Duodenal mucosa (tissue), 2 donors: ENCODE results near the gene TMEM254.

ENCODE experiments used
- H3K27ac ChIP-seq: one replicate; pipeline ENCODE4 v1.7.0; 2013; ENCODE audit warnings: low read depth, low read length
- H3K27me3 ChIP-seq, 2 donors: one replicate each; pipeline ENCODE4 v1.7.0; 2013; ENCODE audit warnings: low read length in 2 of 2, control low read depth in 1 of 2; ENCODE audit not compliant: insufficient read depth in 2 of 2, control insufficient read depth in 1 of 2
- H3K36me3 ChIP-seq, 2 donors: one replicate each; pipeline ENCODE4 v1.7.0; 2013; ENCODE audit warnings: low read length in 2 of 2, control low read depth in 1 of 2; ENCODE audit not compliant: insufficient read depth in 2 of 2, control insufficient read depth in 1 of 2
- H3K4me1 ChIP-seq, 2 donors: one replicate each; pipeline ENCODE4 v1.7.0; 2013; ENCODE audit warnings: low read length in 2 of 2, control low read depth in 1 of 2; ENCODE audit not compliant: insufficient read depth in 2 of 2, control insufficient read depth in 1 of 2
- H3K4me3 ChIP-seq, 2 donors: one replicate each; pipeline ENCODE4 v1.7.0; 2013; ENCODE audit warnings: low read length in 2 of 2, low read depth in 1 of 2
- H3K9ac ChIP-seq, 2 donors: one replicate each; pipeline ENCODE4 v1.7.0; 2013; ENCODE audit warnings: low read length in 2 of 2, low read depth in 1 of 2
- H3K9me3 ChIP-seq, 2 donors: one replicate each; pipeline ENCODE4 v1.7.0; 2013; ENCODE audit warnings: low read length in 2 of 2, control low read depth in 1 of 2; ENCODE audit not compliant: control insufficient read depth in 1 of 2

The TMEM254 gene

DNA sequence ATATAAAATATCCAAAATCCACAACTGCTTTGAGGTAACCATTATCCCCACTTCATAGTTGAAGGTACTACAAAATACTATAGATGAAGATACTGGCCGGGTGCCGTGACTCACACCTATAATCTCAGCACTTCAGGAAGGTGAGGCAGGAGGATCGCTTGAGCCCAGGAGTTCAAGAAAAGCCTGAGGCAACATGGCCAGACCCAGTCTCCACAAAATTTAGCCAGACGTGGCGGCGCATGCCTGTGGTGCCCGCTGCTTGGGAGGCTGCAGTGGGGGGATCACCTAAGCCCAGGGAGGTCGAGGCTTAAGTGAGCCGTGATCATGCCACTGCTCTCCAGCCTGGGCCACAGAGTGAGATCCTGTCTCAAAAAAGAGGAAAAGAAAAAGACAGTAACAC is 21.7 kb downstream of the TMEM254 start:
- Histone ChIP-seq H3K4me1 (peaks cover 0 to 9% of the 10 kb centered on the region in 2 donors), H3K36me3 (no peaks in the 10 kb centered on the region), H3K27ac (no peak overlapping the region), H3K27me3 (no peaks in the 10 kb centered on the region), H3K9me3 (no peaks in the 10 kb centered on the region), H3K9ac (no peak overlapping the region), H3K4me3 (no peak overlapping the region)

DNA sequence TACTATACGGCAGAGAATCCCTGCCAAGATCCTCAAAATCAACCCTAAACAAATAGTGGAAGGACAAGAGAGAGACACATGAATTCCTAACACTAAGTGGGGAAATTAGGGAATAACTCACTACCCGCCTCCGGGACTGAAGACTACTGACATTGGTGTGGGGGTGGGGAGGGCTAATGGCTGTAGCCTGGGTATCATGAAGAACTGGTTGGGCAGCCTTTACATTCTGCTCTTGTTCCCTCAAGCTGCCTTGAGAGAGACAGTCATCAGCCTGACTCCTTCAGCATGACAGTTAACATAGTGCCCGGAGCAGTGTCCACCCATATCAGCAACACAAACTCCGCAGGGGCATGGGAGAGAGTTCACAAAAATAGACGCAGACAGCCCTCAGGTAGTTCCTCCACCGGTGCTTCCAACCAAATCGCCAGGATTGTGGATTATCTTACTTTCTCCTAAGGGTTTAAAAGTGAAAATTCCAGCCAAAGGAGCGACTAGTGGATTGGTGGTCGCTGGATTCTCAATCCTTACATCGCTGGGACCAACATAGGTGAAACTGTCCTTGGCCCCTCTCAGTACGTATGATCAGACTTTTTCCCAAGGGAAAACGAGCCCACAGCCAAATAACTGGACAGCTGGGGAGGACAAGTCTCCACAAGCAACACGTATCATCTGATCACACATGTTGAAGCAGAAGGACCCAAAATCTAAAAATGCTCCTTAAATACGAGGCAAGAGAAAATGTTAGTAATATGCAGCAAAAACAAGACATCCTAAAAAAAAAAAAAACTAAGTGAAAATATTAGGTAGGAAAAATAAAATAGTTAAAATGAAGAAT is 22.6 kb downstream of the TMEM254 start:
- Histone ChIP-seq H3K27me3 (no peaks in the 10 kb centered on the region), H3K4me3 (no peak overlapping the region), H3K9ac (no peak overlapping the region), H3K9me3 (no peaks in the 10 kb centered on the region), H3K36me3 (no peaks in the 10 kb centered on the region), H3K4me1 (peaks cover 0 to 9% of the 10 kb centered on the region in 2 donors), H3K27ac (no peak overlapping the region)

DNA sequence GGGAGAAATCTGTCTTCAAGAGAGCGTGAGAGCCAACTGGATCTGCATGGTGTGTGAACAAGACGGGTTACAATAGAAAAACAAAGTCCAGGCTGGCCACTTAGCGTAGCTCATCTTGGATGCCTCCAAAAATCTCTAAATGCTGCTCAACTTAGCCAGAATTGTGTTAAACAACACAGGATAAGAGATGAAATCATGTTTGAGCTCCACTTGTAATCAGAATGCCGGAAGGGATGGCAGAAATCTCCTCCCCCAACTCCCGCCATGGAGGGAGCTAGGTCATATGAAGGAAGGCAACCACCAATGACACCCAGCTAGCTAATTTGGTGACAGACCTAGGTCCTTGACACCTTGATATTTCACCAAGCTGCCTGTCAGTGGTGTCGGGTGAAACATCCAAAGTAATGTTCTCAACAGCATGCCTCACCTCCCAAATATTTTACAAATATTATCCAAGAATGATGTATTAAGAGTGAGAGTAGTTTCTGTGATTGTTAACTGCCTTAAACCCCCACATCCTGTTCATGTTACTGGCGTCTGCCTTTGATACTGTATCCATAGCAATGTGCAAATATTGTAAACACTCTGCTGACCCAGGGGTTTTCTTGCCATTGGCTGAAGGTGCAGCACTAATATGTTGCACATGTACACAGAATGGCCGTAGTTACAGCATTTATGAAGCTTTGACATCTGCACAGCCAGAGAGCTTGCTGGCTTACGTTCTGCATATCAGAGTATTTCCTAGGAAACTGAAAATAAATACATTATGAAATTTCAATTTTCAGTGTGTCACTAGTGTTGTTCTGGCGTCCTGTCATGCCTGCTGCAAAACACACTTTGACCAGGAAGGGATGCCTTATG is 25.8 kb downstream of the TMEM254 start:
- H3K27ac ChIP-seq: no peak overlapping the region

DNA sequence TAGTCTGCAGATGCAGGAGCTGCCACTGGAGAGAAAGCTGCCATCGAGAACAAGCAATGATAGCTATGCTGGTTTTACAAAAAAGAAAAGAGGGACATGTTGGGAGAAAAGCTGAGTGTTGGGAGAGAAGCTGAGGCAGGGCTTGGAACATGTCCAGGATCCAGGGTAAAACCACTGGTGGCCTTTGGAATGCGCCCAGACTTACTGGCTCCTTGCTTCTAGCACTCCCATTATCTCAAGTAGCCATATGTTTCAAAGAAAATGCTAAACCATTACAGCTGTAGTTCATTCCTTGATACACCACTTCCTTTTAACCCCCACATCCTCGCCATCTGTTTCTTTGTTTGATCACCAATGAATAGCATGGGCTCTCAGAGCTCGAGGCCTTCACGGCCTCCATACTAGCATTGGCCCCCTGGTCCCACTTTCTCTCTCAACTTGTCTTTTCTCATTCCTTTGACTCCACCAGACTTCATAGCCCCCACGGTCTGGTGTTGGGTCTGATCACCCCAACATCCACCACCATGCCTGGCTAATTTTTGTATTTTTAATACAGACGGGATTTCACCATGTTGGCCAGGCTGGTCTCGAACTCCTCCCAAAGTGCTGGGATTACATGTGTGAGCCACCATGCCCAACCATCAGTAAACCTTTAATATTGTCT is 30.2 kb downstream of the TMEM254 start:
- Histone ChIP-seq H3K4me1 (peaks cover 0 to 9% of the 10 kb centered on the region in 2 donors), H3K36me3 (no peaks in the 10 kb centered on the region), H3K27me3 (no peaks in the 10 kb centered on the region), H3K9ac (no peak overlapping the region), H3K4me3 (no peak overlapping the region), H3K27ac (no peak overlapping the region), H3K9me3 (peaks cover 8 to 10% of the 10 kb centered on the region in 2 donors)

More for the DNA sequence above, 25.8 kb downstream of the TMEM254 start:
- Histone ChIP-seq H3K4me3 (no peak overlapping the region), H3K27me3 (no peaks in the 10 kb centered on the region), H3K9ac (no peak overlapping the region), H3K9me3 (peaks cover 8 to 9% of the 10 kb centered on the region in 2 donors), H3K36me3 (no peaks in the 10 kb centered on the region), H3K4me1 (peaks cover 0 to 9% of the 10 kb centered on the region in 2 donors)

DNA sequence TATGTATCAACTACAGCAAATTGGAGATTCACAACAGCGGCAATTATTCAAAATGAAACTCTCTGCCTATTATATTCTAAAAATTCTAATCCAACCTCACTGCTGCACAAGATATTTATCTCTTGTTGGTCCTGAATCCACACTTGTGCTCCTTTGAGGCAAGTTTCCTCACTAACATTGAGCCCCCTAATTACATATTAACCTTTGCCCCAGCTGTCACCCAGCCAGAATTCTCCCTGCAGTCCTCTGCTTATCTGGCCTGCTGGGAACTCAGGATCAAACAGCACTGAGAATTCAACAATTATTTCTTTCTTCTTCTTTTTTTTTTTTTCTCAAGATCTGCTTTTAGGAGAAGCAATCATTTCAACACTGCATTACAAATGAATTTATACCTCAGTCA is 32.5 kb downstream of the TMEM254 start:
- Histone ChIP-seq H3K36me3 (no peaks in the 10 kb centered on the region), H3K4me3 (no peak overlapping the region), H3K27me3 (no peaks in the 10 kb centered on the region), H3K4me1 (no peaks in the 10 kb centered on the region), H3K9ac (no peak overlapping the region), H3K27ac (no peak overlapping the region), H3K9me3 (peaks cover 8 to 10% of the 10 kb centered on the region in 2 donors)

DNA sequence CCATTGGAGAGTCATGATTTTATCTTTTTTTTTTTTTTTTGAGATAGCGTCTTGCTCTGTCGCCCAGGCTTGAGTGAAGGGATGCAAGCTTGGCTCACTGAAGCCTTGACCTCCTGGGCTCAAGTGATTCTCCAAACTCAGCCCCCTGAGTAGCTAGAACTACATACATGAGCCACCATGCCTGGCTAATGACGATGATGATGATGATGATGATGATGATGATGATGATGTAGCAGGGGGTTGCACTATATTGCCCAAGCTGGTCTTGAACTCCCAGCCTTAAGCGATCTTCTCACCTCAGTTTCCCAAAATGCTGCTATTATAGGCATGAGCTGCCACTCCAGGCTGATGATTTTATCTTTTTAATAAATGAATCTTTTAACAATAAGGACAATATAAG is 40.2 kb downstream of the TMEM254 start:
- no peak overlapping the region for H3K4me3 ChIP-seq
- H3K27ac ChIP-seq: no peak overlapping the region
- no peaks in the 10 kb centered on the region for H3K4me1 ChIP-seq
- no peaks in the 10 kb centered on the region for H3K36me3 ChIP-seq
- H3K9me3 ChIP-seq: no peaks in the 10 kb centered on the region
- H3K27me3 ChIP-seq: no peaks in the 10 kb centered on the region
- no peak overlapping the region for H3K9ac ChIP-seq

DNA sequence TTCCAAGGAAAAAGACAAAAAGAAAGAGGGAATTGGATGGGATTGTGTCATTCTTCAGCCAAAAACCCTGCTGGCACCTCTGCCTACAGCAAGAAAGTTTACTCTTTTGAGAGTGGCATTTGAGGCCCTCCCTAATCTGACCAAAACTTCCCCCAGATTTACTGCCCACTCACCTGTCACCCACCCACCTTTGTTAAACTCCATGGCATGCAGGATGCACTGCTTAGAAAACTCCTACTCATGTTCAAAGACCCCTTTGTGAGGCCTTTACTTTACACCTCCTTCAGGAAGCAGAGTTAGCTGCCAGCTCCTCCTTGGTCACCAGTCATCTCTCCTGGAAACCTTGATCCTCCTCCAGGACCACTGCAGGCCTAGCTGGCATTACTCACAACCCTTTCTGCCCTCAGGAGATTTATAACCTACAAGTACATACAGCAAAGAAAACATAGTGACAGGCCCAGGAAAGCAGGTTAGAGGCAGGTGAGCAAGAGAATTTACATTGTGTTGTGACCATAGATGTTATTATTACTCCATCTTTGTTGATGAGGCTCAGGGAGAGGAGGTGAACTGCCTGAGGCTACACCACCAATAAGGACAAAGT is 43.7 kb downstream of the TMEM254 start:
- H3K9me3 ChIP-seq: no peaks in the 10 kb centered on the region
- H3K36me3 ChIP-seq: no peaks in the 10 kb centered on the region
- H3K4me3 ChIP-seq: no peak overlapping the region
- H3K9ac ChIP-seq: no peak overlapping the region
- H3K27me3 ChIP-seq: no peaks in the 10 kb centered on the region
- H3K27ac ChIP-seq: no peak overlapping the region
- H3K4me1 ChIP-seq: no peaks in the 10 kb centered on the region

DNA sequence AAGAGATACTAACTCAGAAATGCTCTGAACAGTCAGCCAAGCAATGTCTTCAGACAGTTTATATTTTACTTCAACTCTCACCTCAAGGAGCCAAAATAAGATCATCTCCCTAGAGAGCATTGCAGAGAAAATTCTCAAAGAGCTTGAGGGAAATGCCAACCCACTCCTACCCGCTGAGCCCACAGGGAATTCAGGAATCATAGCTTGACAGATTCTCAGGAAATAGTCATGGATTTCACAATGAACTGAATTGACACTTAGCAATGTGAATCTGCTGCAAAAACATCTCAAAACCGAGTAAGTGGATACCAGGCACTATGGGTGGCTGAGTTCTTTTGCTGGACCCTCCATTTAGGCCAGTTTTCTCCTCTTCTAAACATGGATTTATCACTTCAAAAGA is 44.3 kb downstream of the TMEM254 start:
- Histone ChIP-seq H3K36me3 (no peaks in the 10 kb centered on the region), H3K9me3 (no peaks in the 10 kb centered on the region), H3K27ac (no peak overlapping the region), H3K4me3 (no peak overlapping the region), H3K9ac (no peak overlapping the region), H3K27me3 (no peaks in the 10 kb centered on the region), H3K4me1 (no peaks in the 10 kb centered on the region)

DNA sequence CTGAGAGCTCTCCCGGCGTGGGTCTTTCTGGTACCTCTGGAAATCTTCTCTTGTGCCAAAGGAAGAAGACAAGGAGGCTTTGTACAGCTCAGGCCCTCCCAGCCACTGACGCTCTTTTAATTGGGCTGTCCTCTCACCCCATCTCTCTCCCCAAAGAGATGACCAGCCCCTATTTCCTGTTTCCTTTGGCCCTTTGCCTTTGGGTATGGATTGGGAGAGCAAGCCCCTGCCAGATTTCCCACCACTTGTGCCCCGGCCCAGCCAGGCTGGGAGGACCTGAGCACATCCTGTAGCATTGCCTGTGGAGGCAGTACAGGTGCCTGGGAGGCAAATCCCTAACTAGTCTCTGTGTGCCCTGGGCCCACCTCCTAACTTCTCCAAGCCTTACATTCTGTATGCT is 48.4 kb downstream of the TMEM254 start:
- no peak overlapping the region for H3K4me3 ChIP-seq
- H3K9me3 ChIP-seq: no peaks in the 10 kb centered on the region
- H3K9ac ChIP-seq: no peak overlapping the region
- no peak overlapping the region for H3K27ac ChIP-seq
- H3K36me3 ChIP-seq: no peaks in the 10 kb centered on the region
- peaks cover 0 to 4% of the 10 kb centered on the region in 2 donors for H3K27me3 ChIP-seq
- H3K4me1 ChIP-seq: no peaks in the 10 kb centered on the region
